Aorta (tissue), 5 donors: ENCODE data around the gene EOLA1. TPM values are rescaled to one million over a fixed set of nuclear protein-coding genes. Genes with fewer than 3 reads are reported as not detected.
"Not testable (repeated sequence)": the region's sequence is repeated elsewhere in the genome, so short reads cannot be mapped to it uniquely, and the experiment has no call there.

Experiments
- ATAC-seq: fragments of 200-7000 bp; cut with Tn5 transposase; one replicate; pipeline ENCODE4 v1.9.1; 2022; ENCODE audit warnings: moderate library complexity; ENCODE audit not compliant: low FRiP score
- DNase-seq, 2 donors: peaks; one replicate each; pipeline ENCODE4 v3.0.0-alpha.2; 2020
- H3K27ac ChIP-seq, 2 donors: one replicate each; pipeline ENCODE4 v1.5.1; 2013; ENCODE audit warnings: low read length in 2 of 2, mild to moderate bottlenecking in 2 of 2, moderate library complexity in 2 of 2, control low read depth in 1 of 2, inconsistent platforms in 1 of 2, low read depth in 1 of 2
- H3K27me3 ChIP-seq, 2 donors: one replicate each; pipeline ENCODE4 v1.6.1; 2013; ENCODE audit warnings: control low read depth in 1 of 2, low read length in 1 of 2, mild to moderate bottlenecking in 1 of 2, moderate library complexity in 1 of 2; ENCODE audit not compliant: insufficient read depth in 2 of 2, control insufficient read depth in 1 of 2
- H3K36me3 ChIP-seq, 2 donors: one replicate each; pipeline ENCODE4 v1.6.1; 2013; ENCODE audit warnings: control low read depth in 1 of 2, low read length in 1 of 2, mild to moderate bottlenecking in 1 of 2; ENCODE audit not compliant: insufficient read depth in 2 of 2, control insufficient read depth in 1 of 2
- H3K4me1 ChIP-seq, 2 donors: one replicate each; pipeline ENCODE4 v1.6.1; 2013; ENCODE audit warnings: low read length in 2 of 2, control low read depth in 1 of 2, mild to moderate bottlenecking in 1 of 2, moderate library complexity in 1 of 2; ENCODE audit not compliant: insufficient read depth in 2 of 2, control insufficient read depth in 1 of 2
- H3K4me3 ChIP-seq, 2 donors: one replicate each; pipeline ENCODE4 v1.5.1; 2013; ENCODE audit warnings: low read length in 2 of 2, control low read depth in 1 of 2, mild to moderate bottlenecking in 1 of 2
- H3K9me3 ChIP-seq: one replicate; pipeline ENCODE4 v1.6.1; 2013; ENCODE audit warnings: mild to moderate bottlenecking, low read length; ENCODE audit not compliant: control insufficient read depth
- WGBS, 2 donors: extraction: QIAGEN DNeasy Blood & Tissue Kit; methylation state at CpG; one replicate each; pipeline ENCODE4 v1.1.7; 2013; 5-methylcytosine and 5-hydroxymethylcytosine counted together
- intact Hi-C, 2 donors: fragments of 100-400 bp; cut with DNase I; formaldehyde crosslinking; loops; one replicate each; pipeline versions ENCODE4 v1.14.2 to v1.15.0; 2022
- polyA plus RNA-seq, 2 donors: library from polyadenylated mRNA; stranded (reverse); fragments of 200-250 nt; gene quantifications; one replicate each; pipeline ENCODE4 v1.2.3, GENCODE V29; 2013
- total RNA-seq, 2 donors: library from RNA; stranded (reverse); fragmentation: NEBNext Ultra II Directional; extraction: Animal tissue kit (Norgen Biotek cat#: 25700); gene quantifications; one replicate each; pipeline ENCODE4 v1.2.1, GENCODE V29; 2021
- donor health status: healthy with polysubstance abuse.
- donor health status: Bipolar disorder and iron deficiency.
- donor health status: DM: no; HTN: no; CAD: no.
- donor health status: DM: no; HTN: no; CAD: no.
- donor health status: DM: yes; HTN: yes; CAD: no.

The EOLA1 gene
- total and polyA plus RNA-seq, 4 donors = 16.4 to 25.1 (median 19.8) TPM

DNA sequence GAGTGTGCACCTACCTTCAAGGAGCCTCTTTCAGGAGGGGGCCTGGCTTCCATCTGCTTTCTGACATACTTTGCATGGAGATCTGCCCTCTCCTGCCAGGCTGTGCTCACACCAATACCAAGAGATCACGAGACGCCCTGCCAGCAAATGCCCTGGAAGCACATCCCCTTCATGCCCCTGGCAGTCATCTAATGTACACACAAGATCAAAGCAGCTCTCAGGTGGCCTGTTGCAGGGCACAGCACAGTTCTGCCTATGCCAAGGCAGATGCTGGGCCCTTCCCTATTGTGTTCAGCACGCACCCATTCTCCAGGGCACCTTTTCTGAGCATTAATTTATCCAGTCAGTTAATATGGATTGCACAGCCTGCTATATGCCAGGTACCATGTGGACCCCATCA, 7.9 kb upstream of the EOLA1 start:
- ATAC-seq, H3K27ac ChIP-seq, intact Hi-C loops, H3K4me3 ChIP-seq, H3K9me3 ChIP-seq, H3K27me3 ChIP-seq, H3K4me1 ChIP-seq, H3K36me3 ChIP-seq, DNase-seq: not testable (repeated sequence)
- 100% methylated on average over 1 of the region's 3 CpGs; no CpG with 5 or more reads in 1 of the 2 donors for WGBS, 2 donors

- ATAC-seq, H3K4me1 ChIP-seq, H3K36me3 ChIP-seq, H3K27me3 ChIP-seq, DNase-seq, H3K4me3 ChIP-seq, intact Hi-C loops, H3K27ac ChIP-seq, H3K9me3 ChIP-seq: not testable (repeated sequence)
- WGBS, 2 donors = 84 to 95% methylated on average over 9 to 10 of the region's 11 CpGs
Observed at GRCh38 chrX:149533999-149534398, 6.8 kb upstream of the EOLA1 start.

DNA sequence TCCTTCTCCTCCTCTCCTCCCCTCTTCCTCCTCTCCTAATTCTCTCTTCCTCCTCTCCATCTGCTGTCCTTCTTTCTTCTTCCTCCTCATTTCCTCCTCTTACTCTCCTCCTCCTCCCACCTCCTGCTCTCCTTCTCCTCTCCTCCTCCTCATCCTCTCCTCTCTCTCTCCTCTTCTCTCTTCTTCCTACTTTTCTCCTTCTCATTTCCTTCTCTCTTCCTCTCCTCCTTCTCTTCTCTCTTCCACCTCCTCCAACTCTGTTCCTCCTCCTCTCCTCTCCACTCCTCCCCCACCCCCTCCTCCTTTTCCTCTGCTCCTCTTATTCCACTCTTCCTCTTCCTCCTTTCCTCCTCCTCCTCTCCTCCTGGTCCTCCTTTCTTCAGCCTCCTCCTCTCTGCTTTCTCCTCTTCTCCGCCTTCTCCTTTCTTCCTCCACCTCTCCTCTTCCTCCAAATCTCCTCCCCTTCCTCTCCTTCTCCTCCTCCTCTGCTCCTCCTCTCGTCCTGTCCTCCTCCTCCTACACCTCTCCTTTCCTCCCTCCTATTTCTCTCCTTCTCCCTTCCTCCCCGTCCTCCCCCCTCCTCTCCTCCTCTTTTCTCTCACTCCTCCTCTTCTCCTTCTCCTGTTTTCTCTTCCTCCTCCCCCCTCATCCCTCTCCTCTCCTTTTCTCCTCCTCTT, 5.7 kb upstream of the EOLA1 start:
- H3K27ac ChIP-seq, ATAC-seq, H3K9me3 ChIP-seq, DNase-seq, H3K36me3 ChIP-seq, H3K4me1 ChIP-seq, H3K4me3 ChIP-seq, intact Hi-C loops, H3K27me3 ChIP-seq: not testable (repeated sequence)
- 52 to 79% methylated on average over 3 of the region's 3 CpGs for WGBS, 2 donors

DNA sequence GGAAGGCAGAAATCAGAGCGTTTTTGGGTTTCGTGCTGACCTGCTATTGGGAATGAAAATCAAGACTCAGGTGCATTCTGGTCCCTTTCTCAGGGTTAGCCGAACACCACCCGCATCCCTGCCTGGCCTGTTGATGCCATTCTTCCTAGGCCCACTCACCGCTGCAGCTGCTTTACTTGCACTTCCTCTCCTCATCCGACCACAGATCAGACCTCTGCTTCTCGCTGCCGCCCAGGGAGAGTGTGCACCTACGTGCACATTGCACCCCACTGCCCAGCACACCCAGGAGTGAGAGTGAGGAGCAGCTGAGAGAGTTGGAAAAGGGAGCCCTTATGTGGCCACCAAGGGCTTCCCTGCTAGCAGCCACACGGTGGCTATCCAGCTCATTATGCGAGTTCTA, 3.3 kb upstream of the EOLA1 start:
- H3K27ac ChIP-seq, DNase-seq, H3K9me3 ChIP-seq, ATAC-seq, intact Hi-C loops, H3K36me3 ChIP-seq, H3K4me1 ChIP-seq, H3K27me3 ChIP-seq, H3K4me3 ChIP-seq: not testable (repeated sequence)
- 88 to 91% methylated on average over 7 to 8 of the region's 11 CpGs for WGBS, 2 donors

GRCh38 chrX:149539283-149540130, 1.3 kb upstream of the EOLA1 start:
- Histone ChIP-seq H3K4me3 (no peak overlapping the region), H3K36me3 (no peaks in the 10 kb centered on the region), H3K27me3 (no peaks in the 10 kb centered on the region), H3K9me3 (no peaks in the 10 kb centered on the region), H3K27ac (peak overlapping the region in 1 of 2 donors; percentile 55), H3K4me1 (no peaks in the 10 kb centered on the region)
- ATAC-seq (peak; percentile 86), DNase-seq (peak; percentile 94 to 95)
- WGBS, 2 donors = 1 to 36% methylated on average over 25 to 32 of the region's 34 CpGs
- intact Hi-C loops = loop anchor here in 1 of 2 donors (2.0 kb wide), 1 partner anchor 35 kb away; the partner anchor contains the start of gene IDS

DNA sequence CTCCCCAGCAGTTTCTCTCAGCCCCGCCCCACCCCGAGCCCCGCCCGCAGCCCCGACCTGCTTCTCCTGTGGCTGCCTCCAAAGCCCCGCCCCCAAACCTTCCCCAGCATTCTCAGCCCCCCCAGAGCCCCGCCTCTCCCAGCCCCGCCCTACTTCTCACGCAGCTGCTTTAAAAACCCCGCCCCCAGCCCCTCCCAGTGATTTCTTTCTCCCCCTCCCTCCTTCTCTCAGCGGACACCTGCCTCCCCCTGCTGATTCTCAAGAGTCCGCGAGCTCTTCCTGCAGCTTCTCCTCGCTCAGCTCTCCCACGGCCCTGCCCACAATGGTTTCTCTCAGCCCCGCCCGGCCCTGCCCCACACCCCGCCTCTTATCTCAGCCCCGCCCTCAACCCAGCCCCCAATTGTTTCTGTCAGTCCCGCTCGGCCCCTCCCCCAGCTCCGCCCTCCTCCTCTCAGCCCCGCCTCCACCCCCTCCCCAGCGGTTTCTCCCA, 636 bp upstream of the EOLA1 start:
- Histone ChIP-seq H3K9me3 (no peaks in the 10 kb centered on the region), H3K27me3 (no peaks in the 10 kb centered on the region), H3K4me3 (peak overlapping the region in 1 of 2 donors; percentile 43), H3K27ac (peak overlapping the region in 1 of 2 donors; percentile 60), H3K36me3 (peaks cover 0 to under 1% of the 10 kb centered on the region in 2 donors), H3K4me1 (no peaks in the 10 kb centered on the region)
- 0 to 34% methylated on average over 15 to 21 of the region's 24 CpGs for WGBS, 2 donors
- intact Hi-C loops = loop anchor here in 1 of 2 donors (2.0 kb wide), 1 partner anchor 35 kb away; the partner anchor contains the start of gene IDS
- DNase-seq (peak; percentile 95 to 96), ATAC-seq (peak; percentile 88)

GRCh38 chrX:149541521-149542047, 772 bp downstream of the EOLA1 start:
- ATAC-seq = no peak

More at GRCh38 chrX:149541521-149542047, 772 bp downstream of the EOLA1 start:
- Histone ChIP-seq H3K27me3 (no peaks in the 10 kb centered on the region), H3K27ac (no peak overlapping the region), H3K36me3 (peaks cover 0 to 2% of the 10 kb centered on the region in 2 donors), H3K4me1 (no peaks in the 10 kb centered on the region), H3K4me3 (peak overlapping the region in 1 of 2 donors; percentile 34), H3K9me3 (no peaks in the 10 kb centered on the region)
- DNase-seq = no peak
- intact Hi-C loops = loop anchor here in 1 of 2 donors (2.0 kb wide), 1 partner anchor 37 kb away; the partner anchor contains the start of gene IDS
- 11 to 49% methylated on average over 13 of the region's 13 CpGs for WGBS, 2 donors
